GM13977 (cell line): ENCODE measurements around the gene EIF5.
A peak's percentile ranks its signal among the peaks of the same experiment; 100 is the strongest.

Experiments used
- DNase-seq: peaks from one replicate; pipeline ENCODE4 v3.0.0; 2012; ENCODE audit warnings: low spot score
- in situ Hi-C: fragments of 300-500 bp; cut with MboI; formaldehyde crosslinking; loops from one replicate; pipeline ENCODE4 v1.12.0; 2022; ENCODE audit warnings: low sequenced_read_pairs, low pct_unique_long_range_greater_than_20kb, mixed read lengths, inconsistent platforms; ENCODE audit not compliant: unreplicated experiment
- TF ChIP-seq, protein P1 (sequence below): IDR thresholded peaks from 2 replicates; pipeline ENCODE4 v1.5.1; 2012; ENCODE audit warnings: mild to moderate bottlenecking, control low read depth; ENCODE audit not compliant: insufficient read depth; ENCODE audit errors: extremely low read depth, missing control alignments

The EIF5 gene

DNA sequence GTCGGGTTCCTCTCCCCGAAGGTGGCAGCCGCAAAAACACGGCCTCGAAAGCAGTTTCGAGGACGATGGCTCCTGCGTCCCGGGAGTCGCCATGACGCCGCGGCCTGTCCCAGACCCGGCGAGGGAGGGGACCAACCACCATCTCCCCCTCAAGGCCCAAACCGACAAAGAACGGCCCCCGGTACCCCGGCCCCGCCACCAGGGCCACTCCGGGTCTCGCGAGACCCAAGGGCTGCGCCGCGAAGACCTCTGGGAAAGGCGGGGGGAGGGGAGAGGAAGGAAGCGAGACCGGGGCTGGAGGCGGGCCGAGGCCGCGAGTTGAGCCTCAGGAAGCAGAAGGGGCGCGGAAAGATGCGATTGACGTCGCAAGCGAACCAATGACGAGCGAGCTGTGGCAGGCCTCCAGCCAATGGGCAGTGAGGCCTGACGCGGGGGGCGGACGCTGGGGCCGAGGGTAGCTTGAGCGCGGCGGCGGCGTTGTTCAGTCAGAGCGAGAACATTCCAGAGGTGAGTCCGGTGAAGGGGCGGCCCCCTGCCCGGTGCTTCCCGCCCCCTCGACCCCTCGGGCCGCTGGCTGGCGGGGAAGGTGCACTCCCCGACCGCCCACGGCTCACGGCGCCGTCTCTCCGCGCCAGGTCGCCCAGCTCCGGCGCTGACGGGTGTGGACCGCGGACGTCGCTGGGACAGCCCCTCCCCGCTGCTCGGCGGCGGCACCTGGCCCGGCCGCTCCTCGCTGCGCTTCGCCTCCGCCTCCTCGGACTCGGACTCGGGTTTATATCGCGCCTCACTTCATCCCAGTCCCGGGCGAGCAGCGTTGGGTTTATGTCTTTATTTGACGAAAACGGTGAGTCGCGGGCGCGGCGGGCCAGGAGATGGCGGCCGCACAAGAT lies at the start of gene EIF5:
TSS of gene EIF5 (plus strand) at position 484 of the 890 bp plus-strand sequence. CDS start 1,624 bp downstream, outside the sequence.
- TF ChIP-seq, protein P1, sequence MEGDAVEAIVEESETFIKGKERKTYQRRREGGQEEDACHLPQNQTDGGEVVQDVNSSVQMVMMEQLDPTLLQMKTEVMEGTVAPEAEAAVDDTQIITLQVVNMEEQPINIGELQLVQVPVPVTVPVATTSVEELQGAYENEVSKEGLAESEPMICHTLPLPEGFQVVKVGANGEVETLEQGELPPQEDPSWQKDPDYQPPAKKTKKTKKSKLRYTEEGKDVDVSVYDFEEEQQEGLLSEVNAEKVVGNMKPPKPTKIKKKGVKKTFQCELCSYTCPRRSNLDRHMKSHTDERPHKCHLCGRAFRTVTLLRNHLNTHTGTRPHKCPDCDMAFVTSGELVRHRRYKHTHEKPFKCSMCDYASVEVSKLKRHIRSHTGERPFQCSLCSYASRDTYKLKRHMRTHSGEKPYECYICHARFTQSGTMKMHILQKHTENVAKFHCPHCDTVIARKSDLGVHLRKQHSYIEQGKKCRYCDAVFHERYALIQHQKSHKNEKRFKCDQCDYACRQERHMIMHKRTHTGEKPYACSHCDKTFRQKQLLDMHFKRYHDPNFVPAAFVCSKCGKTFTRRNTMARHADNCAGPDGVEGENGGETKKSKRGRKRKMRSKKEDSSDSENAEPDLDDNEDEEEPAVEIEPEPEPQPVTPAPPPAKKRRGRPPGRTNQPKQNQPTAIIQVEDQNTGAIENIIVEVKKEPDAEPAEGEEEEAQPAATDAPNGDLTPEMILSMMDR, result no peak
- in situ Hi-C loops, result no loop called here
- DNase-seq, result peak; percentile 98

DNA sequence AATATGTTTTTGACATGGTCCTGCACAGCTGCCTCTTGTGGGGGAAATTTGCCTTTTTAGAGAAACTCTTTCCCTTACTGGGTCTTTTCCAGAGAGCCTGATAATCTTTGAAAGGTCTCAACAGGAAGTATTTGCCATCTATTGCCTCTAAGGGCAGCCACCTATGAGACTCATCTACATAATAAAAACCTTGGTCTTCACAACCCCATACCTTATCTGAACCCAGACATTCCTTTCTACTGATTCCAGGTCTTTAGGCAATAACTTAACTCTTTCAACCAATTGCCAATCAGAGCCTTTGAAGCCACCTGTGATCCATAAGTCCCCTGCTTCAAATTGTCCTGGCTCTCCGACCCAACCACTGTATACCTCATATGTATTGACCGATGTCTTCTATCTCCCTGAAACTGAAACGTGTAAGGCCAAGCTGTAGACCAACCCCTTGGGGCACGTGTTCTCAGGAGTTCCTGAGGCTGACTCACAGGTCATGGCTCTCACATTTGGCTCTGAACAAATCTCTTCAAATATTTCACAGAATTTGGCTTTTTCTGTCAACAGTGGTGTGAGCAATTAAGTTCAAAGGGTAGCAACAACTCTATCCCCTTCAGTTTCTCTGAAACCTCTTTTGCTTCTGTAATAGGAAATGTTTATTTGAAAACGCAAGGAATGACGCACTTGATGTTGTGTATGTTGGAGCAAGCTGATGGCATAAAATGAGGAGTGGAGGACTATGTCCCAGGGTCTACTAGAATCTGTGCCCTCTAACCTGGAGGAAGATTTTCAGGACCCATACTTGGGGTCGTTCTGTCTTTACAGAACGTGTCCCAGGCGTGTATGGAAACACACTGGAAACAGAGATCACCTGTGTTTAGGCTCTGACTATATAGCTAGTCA lies 49.2 kb upstream of the EIF5 start:
- in situ Hi-C loops, result loop anchor here (25.0 kb wide), 1 partner anchor 198 kb away; the partner anchor contains the start of genes EXOC3L4 and LBHD2
- TF ChIP-seq, protein P1, result no peak
- no peak for DNase-seq

DNA sequence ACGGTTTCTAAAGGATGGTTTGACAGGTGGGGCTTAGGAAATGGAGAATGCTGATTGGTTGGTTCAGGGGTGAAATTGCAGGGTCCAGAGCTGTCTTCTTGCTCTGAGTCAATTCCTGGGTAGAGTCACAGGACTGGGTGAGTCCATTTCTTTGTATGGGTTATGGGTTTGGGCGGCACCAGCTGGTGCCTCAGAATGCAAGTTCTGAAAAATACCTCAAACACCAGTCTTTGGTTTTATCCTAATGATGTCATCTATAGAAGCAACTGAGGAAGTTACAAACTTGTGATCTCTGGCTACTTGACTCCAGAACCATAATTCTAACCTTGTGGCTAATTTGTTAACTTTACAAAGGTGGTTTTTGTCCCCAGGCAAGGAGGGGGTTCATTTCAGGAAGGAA lies 47.6 kb upstream of the EIF5 start:
- TF ChIP-seq, protein P1, result no peak
- no peak for DNase-seq
- in situ Hi-C loops, result loop anchor here (25.0 kb wide), 1 partner anchor 199 kb away; the partner anchor contains the start of genes EXOC3L4 and LBHD2

GRCh38 chr14:103286968-103287850 lies 46.8 kb upstream of the EIF5 start:
- in situ Hi-C loops, result loop anchor here (25.0 kb wide), 1 partner anchor 200 kb away; the partner anchor contains the start of genes EXOC3L4 and LBHD2
- no peak for DNase-seq
- TF ChIP-seq, protein P1, result no peak

DNA sequence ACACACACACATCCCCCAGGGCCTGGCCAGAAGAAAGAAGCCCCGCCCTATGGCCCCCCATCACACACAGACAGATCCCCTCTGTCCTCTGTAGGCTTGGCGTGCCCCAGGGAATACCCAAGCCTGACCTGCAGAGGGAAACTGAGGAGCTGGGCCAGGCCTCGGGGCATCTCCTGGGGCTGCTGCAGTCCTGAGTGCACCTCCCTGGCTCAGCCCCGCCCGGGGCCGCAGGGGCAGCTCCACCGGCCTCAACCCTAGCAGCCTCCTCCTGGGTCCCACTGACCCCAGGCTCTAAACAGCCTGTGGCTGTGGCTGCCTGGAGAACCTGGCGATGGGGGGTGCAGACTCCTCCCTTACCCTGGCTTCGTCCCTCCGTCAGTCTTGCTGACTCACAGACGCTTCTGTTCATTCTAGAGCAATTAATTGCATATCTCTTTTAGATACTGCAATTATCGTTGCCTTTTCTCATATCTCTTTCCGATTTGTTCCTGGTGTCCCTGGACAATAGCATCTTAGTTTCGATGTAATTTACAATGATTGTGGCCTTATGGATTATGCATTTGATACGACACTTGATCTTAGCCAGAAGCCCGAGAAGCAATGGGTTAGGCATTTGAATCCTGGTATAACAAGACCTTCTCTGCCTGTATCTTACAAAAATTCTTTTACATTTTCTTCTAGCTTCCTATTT lies 45.8 kb upstream of the EIF5 start:
- in situ Hi-C loops, result loop anchor here (25.0 kb wide), 1 partner anchor 201 kb away; the partner anchor contains the start of genes EXOC3L4 and LBHD2
- DNase-seq, result no peak
- TF ChIP-seq, protein P1, result no peak
